Skin epidermis (tissue), 12 donors: ENCODE data around the gene KRTAP1-3.
"Not testable (repeated sequence)": the region's sequence is repeated elsewhere in the genome, so short reads cannot be mapped to it uniquely, and the experiment has no call there.

ENCODE experiments used
- H3K27ac ChIP-seq, 21 experiments: fragments of 200-600 bp; sonication (generic) in 11 of 21; one replicate each; pipeline ENCODE4 v1.5.0; 2020; ENCODE audit warnings: mild to moderate bottlenecking in 3 of 21, inconsistent platforms in 2 of 21, moderate library complexity in 2 of 21
- H3K4me3 ChIP-seq, 7 experiments: fragments of 200-600 bp; sonication (generic) in 2 of 7; one replicate each; pipeline ENCODE4 v1.5.0; 2020; ENCODE audit warnings: inconsistent platforms in 2 of 7, mild to moderate bottlenecking in 2 of 7, moderate library complexity in 1 of 7

Gene KRTAP1-3

DNA sequence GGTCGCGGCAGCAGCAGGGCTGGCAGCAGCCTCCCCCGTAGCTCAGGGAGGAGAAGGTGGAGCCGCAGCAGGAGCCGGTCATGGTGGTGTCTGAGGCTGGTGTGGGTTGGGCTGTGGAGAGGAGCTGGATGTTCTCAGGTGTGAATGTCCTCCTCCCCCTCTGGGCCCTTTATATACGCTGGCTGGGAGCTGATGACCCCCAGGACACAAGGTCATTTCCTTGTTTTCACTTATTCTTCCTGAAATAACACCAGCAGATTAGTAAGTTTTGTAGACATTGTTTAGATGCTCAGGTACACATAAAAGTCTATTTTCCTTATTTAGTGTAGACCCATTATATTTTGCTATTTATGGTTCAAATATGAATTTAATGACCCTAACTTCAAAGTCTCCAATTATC, 20.5 kb upstream of the KRTAP1-3 start, which contains the start of gene KRTAP2-2:
Gene KRTAP2-2 (minus strand): TSS at position 101 of the 400 bp plus-strand sequence. CDS start 19 bp downstream, at position 82.
- H3K27ac ChIP-seq, H3K4me3 ChIP-seq: not testable (repeated sequence)

DNA sequence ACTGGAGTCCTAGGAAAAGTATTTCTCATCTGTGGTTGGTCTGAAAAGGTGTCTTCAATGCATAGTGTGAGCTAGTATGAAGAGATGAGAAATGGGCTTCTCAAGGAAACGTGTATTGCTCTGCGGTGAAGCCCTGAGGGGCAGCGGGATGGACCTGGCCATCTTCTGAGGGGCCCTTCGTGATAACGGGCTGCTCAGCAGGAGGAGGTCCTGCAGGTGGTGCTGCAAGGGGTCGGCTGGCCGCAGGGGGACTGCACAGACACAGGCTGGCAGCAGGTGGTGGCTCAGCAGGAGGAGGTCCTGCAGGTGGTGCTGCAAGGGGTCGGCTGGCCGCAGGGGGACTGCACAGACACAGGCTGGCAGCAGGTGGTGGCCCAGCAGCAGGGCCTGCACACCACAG, 19.9 kb upstream of the KRTAP1-3 start:
- not testable (repeated sequence) for H3K27ac ChIP-seq, H3K4me3 ChIP-seq

DNA sequence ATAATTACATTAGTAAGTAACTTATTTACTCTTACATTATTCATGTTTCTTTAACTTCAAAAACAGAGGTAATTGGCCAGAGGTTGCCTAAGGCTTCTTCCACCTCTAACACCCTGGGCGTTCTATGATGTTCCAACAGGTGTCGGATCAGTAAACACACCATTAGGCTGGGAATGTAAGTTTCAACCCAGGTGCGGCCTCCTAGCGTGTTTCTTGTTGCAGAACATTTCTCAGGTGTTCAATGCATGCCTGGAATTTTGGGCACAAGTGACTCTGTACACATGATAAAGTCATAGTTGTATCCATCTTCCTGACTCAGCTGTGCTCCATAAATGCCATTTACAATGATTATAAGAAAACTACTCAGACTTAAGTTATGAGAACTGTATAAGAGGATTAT, 19.4 kb upstream of the KRTAP1-3 start:
- H3K27ac ChIP-seq, result no peak overlapping the region
- no peak overlapping the region for H3K4me3 ChIP-seq

DNA sequence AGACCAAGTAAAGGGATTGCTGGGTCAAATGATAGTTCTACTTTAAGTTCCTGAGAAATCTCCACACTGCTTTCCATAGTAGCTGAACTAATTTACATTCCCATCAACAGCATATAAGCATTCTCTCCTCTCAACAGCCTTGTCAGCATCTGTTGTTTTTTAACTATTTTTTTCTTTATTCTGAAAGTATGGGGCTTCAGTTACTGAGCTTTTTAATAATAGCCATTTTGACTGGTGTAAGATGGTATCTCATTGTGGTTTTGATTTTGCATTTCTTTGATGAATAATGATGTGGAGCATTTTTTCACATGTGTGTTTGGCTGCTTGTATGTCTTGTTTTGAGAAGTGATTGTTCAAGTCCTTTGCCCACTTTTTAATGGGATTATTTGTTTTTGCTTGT, 17.9 kb upstream of the KRTAP1-3 start:
- no peak overlapping the region for H3K4me3 ChIP-seq
- no peak overlapping the region for H3K27ac ChIP-seq

DNA sequence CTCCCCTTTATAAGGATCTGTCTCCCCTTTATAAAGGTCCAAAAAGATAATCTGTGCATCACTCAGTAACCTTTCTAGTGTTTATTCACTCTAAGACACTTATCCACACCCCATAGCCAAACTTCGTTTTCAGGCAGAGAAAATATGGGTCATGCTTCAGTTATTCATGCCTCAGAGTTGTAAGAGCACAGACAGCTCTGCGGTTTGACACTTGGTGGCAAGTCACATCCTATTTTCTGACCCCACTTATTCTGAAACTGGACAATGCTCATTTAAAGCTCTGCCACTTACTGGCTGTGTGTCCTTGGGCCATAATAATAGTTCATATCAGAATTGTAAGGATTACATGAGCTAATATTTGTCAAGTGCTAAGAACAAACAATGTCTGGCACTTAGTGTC, 14.4 kb upstream of the KRTAP1-3 start:
- H3K4me3 ChIP-seq, result no peak overlapping the region

DNA sequence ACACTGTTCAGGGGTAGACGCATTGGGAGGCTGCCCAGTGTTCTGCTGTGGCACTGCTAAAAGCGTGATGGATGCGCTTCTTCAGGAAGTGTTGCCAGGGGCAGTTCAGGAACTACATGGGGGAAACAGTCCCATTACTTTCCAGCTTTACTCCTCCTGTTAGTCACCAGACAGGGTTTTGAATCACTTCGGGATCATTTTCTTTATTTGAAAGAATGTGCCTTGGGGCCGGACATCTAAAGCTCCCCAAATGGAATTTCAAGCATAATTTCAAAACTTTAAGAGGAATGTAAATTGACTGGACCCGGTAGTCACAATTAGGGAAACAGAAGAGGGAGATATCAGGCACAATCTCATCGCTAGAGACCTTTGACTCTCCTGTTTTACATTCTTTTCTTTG, 13.8 kb upstream of the KRTAP1-3 start:
- no peak overlapping the region for H3K4me3 ChIP-seq
- H3K27ac ChIP-seq, result no peak overlapping the region

More for the DNA sequence above, 14.4 kb upstream of the KRTAP1-3 start:
- H3K27ac ChIP-seq, result no peak overlapping the region

DNA sequence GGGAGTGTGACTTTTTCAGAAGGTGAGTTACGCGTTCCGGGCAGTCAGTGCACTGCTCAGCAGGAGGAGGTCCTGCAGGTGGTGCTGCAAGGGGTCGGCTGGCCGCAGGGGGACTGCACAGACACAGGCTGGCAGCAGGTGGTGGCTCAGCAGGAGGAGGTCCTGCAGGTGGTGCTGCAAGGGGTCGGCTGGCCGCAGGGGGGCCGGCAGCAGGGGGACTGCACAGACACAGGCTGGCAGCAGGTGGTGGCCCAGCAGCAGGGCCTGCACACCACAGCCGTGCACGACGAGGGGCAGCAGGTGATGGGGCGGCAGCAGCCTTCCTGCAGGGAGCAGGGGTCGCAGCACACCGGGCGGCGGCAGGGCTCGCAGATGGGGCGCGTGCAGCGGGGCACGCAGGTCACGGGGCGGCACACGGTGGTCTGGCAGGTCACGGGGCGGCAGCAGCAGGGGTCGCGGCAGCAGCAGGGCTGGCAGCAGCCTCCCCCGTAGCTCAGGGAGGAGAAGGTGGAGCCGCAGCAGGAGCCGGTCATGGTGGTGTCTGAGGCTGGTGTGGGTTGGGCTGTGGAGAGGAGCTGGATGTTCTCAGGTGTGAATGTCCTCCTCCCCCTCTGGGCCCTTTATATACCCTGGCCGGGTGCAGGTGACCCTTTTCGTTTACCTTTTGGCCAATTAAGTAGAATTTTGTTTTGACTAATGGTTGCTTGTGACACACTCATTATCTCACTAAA, 12.2 kb upstream of the KRTAP1-3 start, which contains the start of gene KRTAP2-1:
Gene KRTAP2-1 (minus strand): TSS at position 582 of the 731 bp plus-strand sequence. CDS start 49 bp downstream, at position 533.
- H3K27ac ChIP-seq, H3K4me3 ChIP-seq: not testable (repeated sequence)

DNA sequence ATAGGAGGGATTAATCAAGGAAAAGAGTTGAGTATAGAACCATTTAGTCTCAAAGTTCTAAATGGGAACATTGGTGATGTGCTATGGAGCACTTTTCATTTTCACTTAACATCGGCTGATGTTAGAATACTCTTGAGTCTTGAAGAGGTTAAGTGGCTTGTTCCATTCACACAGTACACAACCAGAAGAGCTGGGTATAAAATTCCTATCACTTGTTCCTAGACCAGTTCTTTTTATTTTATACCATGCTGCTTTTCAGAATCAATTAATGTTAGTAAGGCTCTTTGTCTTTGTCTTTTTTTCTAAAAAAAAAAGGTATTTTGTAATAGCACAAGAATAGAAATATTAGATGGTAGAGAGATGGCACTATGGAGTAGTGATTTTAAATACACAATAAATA, 8.3 kb upstream of the KRTAP1-3 start:
- Histone ChIP-seq H3K4me3 (no peak overlapping the region), H3K27ac (no peak overlapping the region)

DNA sequence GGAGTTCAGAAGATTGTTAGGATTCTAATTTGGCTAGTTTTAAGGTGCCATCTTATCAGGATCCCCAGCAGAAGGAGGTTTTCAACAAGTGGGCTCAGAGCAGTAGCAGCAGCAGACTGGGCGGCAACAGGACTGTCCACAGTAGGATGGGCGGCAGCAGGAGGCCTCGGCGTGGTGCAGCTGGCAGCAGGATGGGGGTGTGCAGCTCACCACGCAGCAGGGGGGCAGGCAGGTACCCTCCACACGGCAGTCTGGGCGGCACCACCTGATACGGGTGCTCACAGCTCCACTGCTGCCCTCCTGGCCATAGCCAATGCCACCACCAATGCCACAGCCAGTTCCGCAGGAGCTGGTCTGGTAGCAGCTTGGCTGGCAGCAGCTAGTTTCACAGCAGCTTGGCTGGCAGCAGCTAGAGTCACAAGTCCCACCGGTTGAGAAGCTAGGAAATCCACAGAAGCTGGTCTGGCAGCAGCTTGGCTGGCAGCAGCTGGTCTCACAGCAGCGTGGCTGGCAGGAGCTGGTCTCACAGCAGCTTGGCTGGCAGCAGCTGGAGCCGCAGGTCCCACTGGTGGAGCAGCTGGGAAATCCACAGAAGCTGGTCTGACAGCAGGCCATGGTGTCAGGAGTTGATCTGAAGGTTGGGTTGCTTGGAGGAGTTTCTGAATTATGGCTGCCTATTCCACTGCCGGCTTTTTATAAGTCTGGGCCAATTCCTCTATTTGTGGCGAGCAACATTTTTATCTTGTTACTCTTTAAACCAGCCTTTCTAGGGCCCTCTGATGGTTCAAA, 6.3 kb upstream of the KRTAP1-3 start, which contains the start of gene KRTAP1-1:
Gene KRTAP1-1 (minus strand): TSS at position 668 of the 789 bp plus-strand sequence. CDS start 53 bp downstream, at position 615.
- not testable (repeated sequence) for H3K27ac ChIP-seq

DNA sequence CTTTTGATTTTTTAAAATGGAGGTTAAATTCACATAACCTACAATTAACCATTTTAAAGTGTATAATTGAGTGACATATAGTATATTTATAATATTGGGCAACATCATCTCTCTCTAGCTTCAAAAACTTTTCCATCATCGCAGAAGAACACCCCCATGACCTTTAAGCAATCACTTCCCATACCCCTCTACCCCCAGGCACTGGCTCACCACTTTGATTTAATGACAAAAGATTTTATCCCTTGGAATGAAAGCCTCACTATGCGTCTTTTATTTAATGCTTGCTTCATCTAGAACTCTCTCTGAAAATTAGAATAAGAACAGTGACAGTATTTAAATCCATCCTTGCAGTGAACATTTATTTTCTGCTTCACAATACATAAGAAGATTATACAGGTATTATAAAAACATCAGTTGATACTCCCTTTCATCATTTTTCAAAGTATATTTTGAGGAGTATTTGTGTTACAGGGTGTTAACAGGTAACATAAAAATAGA, 3.2 kb upstream of the KRTAP1-3 start:
- no peak overlapping the region for H3K4me3 ChIP-seq
- no peak overlapping the region for H3K27ac ChIP-seq

More for the DNA sequence above, 6.3 kb upstream of the KRTAP1-3 start, which contains the start of gene KRTAP1-1:
- H3K4me3 ChIP-seq, result not testable (repeated sequence)

DNA sequence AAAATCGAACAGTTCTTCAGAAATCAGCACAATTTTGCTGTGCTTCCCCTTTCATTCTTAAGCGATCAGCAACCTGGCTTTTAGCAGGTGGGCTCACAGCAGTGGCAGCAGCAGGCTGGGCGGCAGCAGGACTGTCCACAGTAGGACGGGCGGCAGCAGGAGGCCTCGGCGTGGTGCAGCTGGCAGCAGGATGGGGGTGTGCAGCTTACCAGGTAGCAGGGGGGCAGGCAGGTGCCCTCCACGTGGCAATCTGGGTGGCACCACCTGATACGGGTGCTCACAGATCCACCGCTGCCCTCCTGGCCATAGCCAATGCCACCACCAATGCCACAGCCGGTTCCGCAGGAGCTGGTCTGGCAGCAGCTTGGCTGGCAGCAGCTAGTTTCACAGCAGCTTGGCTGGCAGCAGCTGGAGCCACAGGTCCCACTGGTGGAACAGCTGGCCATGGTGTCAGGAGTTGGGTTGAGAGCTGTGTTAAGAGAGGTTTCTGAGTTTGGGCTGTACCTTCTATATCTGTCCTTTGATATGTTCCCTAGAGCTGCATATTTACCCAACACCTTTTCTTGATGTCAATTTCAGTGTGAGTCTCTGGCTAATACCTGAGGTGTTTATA, 4.9 kb downstream of the KRTAP1-3 start, which contains the start of gene KRTAP1-4:
Gene KRTAP1-4 (minus strand): TSS at position 563 of the 613 bp plus-strand sequence. CDS start 117 bp downstream, at position 446.
- H3K4me3 ChIP-seq, result no peak within 1 kb of the TSS
- H3K27ac ChIP-seq, result no peak within 1 kb of the TSS

DNA sequence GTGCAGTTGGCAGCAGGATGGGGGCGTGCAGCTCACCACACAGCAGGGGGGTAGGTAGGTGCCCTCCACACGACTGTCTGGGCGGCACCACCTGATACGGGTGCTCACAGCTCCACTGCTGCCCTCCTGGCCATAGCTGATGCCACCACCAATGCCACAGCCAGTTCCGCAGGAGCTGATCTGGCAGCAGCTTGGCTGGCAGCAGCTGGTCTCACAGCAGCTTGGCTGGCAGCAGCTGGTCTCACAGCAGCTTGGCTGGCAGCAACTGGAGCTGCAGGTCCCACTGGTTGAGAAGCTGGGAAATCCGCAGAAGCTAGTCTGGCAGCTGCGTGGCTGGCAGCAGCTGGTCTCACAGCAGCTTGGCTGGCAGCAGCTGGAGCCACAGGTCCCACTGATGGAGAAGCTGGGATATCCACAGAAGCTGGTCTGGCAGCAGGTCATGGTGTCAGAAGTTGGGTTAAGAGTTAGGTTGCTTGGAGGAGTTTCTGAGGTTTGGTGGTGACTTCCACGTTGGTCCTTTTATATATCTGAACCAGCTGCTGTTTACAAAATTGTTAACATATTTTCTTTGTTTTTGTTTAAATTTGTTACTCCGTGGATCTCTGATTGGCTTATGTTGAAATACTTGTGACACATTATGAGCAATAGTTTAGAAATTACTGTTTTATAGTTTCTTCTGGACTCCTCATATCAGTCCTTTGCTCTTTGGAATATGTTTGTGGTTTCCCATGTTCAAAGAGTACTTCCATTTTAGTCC, 7.8 kb downstream of the KRTAP1-3 start, which contains the start of gene KRTAP1-5:
Gene KRTAP1-5 (minus strand): TSS at position 494 of the 757 bp plus-strand sequence. CDS start 53 bp downstream, at position 441.
- Histone ChIP-seq H3K27ac (no peak within 1 kb of the TSS), H3K4me3 (no peak within 1 kb of the TSS)

DNA sequence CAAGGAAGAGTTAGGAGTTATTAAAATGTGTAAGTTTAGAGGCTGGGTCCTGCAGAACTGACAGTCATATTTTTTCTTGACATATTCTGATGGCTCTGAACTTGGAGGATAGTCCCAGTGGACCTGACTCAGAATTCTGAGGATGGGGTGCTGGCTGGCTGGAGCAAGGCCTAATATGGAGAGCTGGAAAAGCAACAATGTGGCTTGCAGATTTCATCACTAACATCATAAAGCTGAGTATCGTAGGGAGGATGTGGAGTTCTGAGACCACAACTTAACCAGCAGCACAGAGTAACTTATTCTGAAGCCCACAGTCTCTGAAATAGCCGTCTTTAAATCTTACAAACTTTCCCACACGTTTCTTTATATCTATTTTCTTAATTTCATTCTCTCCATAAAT, 10.0 kb downstream of the KRTAP1-3 start:
- H3K27ac ChIP-seq, result no peak overlapping the region
- no peak overlapping the region for H3K4me3 ChIP-seq

DNA sequence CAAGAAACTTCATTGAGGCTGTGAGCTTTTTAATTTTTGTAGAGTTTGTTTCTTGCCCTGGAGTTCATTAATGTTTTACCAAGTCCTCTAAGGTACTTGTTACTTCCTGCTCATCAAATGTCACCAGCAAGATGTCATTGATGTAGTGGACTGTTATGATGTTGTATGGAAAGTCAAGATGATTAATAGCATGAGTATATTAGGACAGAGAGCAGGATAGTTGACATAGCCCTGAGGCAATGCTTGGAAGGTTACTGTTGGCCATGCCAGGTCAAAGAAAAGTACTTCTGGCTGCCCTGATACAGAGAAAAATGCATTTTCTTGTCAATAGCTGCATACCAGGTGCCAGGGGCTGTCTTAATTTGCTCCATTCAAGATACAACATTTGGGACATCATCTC, 14.3 kb downstream of the KRTAP1-3 start:
- H3K27ac ChIP-seq, result no peak overlapping the region
- H3K4me3 ChIP-seq, result no peak overlapping the region

DNA sequence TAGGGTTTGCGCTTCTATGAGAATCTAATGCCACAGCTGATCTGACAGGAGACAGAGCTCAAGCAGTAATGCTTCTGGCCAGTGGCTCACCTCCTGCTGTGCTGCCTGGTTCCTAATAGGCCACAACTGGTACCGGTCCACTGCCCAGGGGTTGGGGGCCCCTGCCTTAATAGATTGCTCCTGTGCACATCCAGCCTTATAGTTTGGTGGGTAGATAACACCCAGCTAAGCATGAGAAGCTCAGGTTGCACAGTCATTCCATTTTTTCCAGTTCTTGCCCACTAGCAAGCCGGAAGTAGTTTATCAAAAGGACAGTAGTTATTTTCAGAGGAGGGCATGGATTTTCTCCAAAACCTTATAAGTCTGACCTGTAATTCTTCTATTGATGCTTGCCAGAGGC, 15.3 kb downstream of the KRTAP1-3 start:
- no peak overlapping the region for H3K27ac ChIP-seq

DNA sequence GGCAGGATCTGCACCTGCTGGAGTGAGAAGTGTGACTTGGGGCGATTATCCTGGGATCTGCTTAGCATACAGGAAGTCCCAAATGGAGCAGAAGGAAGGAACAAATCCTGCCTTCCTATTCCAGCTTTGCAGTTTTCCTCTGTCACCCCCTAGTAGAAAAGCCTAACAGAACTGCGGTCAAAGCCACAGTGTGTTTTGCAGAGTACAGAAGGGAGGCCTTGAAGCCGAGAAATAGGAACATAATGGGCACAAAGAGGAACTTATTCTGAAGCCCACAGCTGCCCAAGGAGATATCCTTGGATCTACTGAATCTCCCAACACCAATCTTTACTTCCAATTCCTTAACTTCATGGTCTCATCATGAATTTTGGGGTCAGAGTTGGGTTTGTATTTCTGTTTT, 16.1 kb downstream of the KRTAP1-3 start:
- no peak overlapping the region for H3K27ac ChIP-seq
- H3K4me3 ChIP-seq, result no peak overlapping the region

More for the DNA sequence above, 15.3 kb downstream of the KRTAP1-3 start:
- no peak overlapping the region for H3K4me3 ChIP-seq

DNA sequence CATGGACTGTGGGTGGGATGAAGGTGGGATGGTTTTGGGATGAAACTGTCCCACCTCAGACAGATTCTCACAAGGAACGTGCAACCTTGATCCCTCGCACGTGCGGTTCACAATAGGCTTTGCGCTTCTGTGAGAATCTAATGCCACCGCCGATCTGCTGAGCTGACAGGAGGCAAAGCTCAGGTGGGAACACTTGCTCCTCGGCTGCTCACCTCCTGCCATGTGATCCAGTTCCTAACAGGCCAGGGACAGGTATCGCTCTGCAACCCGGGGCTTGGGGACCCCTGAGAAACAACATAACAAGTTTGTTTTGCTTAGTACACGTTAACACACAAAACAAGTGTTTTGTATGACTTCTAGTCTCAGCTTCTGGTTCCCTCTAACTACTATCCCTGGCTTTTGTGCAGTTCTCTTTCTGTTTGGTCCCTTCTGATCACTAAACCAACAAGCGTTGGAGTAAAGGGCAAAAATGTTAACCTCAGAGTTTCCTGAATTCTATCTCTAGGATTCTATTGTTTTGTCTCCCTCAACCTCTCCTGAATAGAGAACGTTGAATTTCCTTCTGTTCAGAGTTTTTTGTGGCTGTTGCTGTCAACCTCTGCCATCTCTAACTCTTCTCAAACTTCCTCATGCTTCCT, 18.0 kb downstream of the KRTAP1-3 start:
- Histone ChIP-seq H3K4me3 (no peak overlapping the region), H3K27ac (no peak overlapping the region)

DNA sequence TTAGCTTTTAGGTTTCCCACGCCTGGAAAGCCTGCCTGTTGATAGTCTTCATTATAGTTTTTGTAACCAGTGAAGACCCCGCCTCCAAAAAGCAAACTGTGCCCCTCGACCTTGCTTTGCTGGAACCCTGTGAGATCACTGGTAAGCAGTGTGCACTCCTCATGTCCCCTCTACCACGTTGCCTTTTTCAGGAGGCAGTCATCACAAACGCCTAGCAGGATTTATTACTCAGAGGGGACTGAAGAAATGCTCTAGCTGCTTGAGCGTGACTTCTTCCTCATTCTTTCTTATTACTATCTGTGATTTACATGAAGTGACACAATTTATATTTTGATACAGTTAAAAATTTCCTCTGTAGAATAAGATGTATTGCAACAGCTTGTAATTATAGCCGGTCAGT, 19.2 kb downstream of the KRTAP1-3 start:
- no peak overlapping the region for H3K27ac ChIP-seq
- H3K4me3 ChIP-seq, result no peak overlapping the region

DNA sequence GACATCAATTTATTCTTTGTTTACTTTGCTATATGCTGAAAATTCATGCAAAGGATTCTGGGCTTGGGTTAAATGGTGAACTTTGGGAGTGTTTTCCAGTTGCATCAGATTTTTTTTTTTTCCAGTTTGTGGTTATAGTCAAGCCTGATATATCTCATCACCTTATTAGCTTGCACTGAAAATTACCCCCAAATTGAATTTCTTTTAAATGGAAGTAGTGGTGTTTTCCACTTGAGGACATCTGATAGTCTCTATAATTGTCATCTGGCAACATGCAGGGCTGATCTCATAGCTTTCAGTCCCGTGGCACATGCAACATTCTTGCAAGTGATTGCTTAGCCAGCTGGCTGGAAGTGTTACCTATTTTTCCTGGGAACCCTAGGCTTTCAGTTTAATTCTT, 21.1 kb downstream of the KRTAP1-3 start:
- H3K4me3 ChIP-seq, result no peak overlapping the region
- no peak overlapping the region for H3K27ac ChIP-seq
